Measurements from ENCODE around the gene IGSF8.

GRCh38 chr1:160116283-160117147, 18.1 kb upstream of the IGSF8 start:
- TF ChIP-seq CTCF (IDR thresholded peaks at IDR 0.05), result no peak
- TF ChIP-seq REST (IDR thresholded peaks at IDR 0.05; ENCODE audit: insufficient read depth in 1 of 2, low read depth in 2 of 2, low read length in 1 of 2), result no peak
- TF ChIP-seq POLR2AphosphoS5 (IDR thresholded peaks at IDR 0.05; ENCODE audit: low read depth, low read length), result no peak
- no peak for TF ChIP-seq SIN3A (IDR thresholded peaks at IDR 0.05; ENCODE audit: borderline replicate concordance, insufficient read depth, low read depth, low read length)
- TF ChIP-seq TCF7L2 (IDR thresholded peaks at IDR 0.05; ENCODE audit: low read depth, low read length), result no peak
